ENCODE results near the gene MZB1. TPM values are rescaled to one million over a fixed set of nuclear protein-coding genes. Genes with fewer than 3 reads are reported as not detected.

The MZB1 gene
- polyA plus RNA-seq, 2 of the 4 experiments (the other 2 are of a cell fraction) = 0.09 TPM; not detected in 1

GRCh38 chr5:139341689-139342422, 47.9 kb downstream of the MZB1 start, which contains the start of gene PAIP2:
Gene PAIP2, plus strand, starts transcription at chr5:139341854. Its CDS starts 21,931 bp downstream, at chr5:139363785.
- Histone ChIP-seq H3K4me3 (peak within 1 kb of the TSS; percentile 81), H3K27ac (peak within 1 kb of the TSS; percentile 90 to 91), H3K4me2 (peak within 1 kb of the TSS; percentile 94), H3K4me1 (peaks cover 19% of the 10 kb centered on the region; the same call in 2 of the 3 replicates), H3K9me3 (no peaks in the 10 kb centered on the region)
- peak; percentile 87 to 89 for ATAC-seq
- DNase-seq (ENCODE audit: low read depth in 1 of 2, low spot score in 1 of 2) = peak; percentile 88 to 98
- 3% methylated on average over 55 of the region's 66 CpGs for WGBS (ENCODE audit: missing lambda C conversion rate)
- ChIA-PET POLR2A (interaction anchor here (0.7 to 2.7 kb wide), 12 partner anchors 10 to 68 kb away, joined by 3 to 38 read pairs (median 4); partner anchors contain the start of gene MATR3), CTCF (interaction anchor here (0.6 to 2.7 kb wide), 21 partner anchors 9 to 523 kb away, joined by 3 to 17 read pairs (median 4); no protein-coding TSS in a partner anchor)
- peak; percentile 43 for FAIRE-seq
- TF ChIP-seq NFE2L2 (conservative IDR thresholded peaks at IDR 0.05; ENCODE audit: low read length) = no peak
- TF ChIP-seq MAX (IDR thresholded peaks at IDR 0.05) = peak; percentile 93
- TF ChIP-seq MYC (IDR thresholded peaks at IDR 0.05; ENCODE audit: borderline replicate concordance, low read length) = peak; percentile 87; the same call in 1 of the 2 replicates
- no peak for TF ChIP-seq HOXA7 (CRISPR knock-in tag; IDR thresholded peaks at IDR 0.05)
- TF ChIP-seq RAD21 (conservative IDR thresholded peaks at IDR 0.05 in 1 of 2, IDR thresholded peaks at IDR 0.05 in 1 of 2) = peak; percentile 45 to 58
- TF ChIP-seq EHMT2 (IDR thresholded peaks at IDR 0.05; ENCODE audit: low read depth) = no peak
- TF ChIP-seq MAZ (IDR thresholded peaks at IDR 0.05; ENCODE audit: borderline replicate concordance, low read depth, low read length) = 0 out of 2 replicates have a peak, but pooled peaks have one; percentile 34
- peak; percentile 63 to 83; a peak in 3 of 5 replicates for TF ChIP-seq JUN (IDR thresholded peaks at IDR 0.05)
- no peak; the same call in none of the 2 replicates for TF ChIP-seq GATA3 (IDR thresholded peaks at IDR 0.05; ENCODE audit: borderline replicate concordance)
- no peak for TF ChIP-seq HDAC2 (IDR thresholded peaks at IDR 0.05)
- peak; percentile 78 for TF ChIP-seq POLR2A (IDR thresholded peaks at IDR 0.05; ENCODE audit: low read length)
- no peak for TF ChIP-seq POLR2AphosphoS2 (conservative IDR thresholded peaks at IDR 0.05; ENCODE audit: low read length)
- TF ChIP-seq KDM1A (IDR thresholded peaks at IDR 0.05; ENCODE audit: low read depth) = no peak
- TF ChIP-seq TFCP2L1 (CRISPR knock-in tag; IDR thresholded peaks at IDR 0.05) = peak; percentile 44; the same call in 1 of the 2 replicates
- peak; percentile 80; the same call in 1 of the 2 replicates for TF ChIP-seq RARB (CRISPR knock-in tag; IDR thresholded peaks at IDR 0.05)
- TF ChIP-seq USF2 (IDR thresholded peaks at IDR 0.05) = peak; percentile 79
- TF ChIP-seq ZC3H11A (IDR thresholded peaks at IDR 0.05) = no peak
- TF ChIP-seq E2F6 (IDR thresholded peaks at IDR 0.05; ENCODE audit: borderline replicate concordance, low read depth) = peak; percentile 67; the same call in 1 of the 2 replicates
- TF ChIP-seq SMC3 (IDR thresholded peaks at IDR 0.05) = peak; percentile 66
- no peak for TF ChIP-seq FOSL2 (IDR thresholded peaks at IDR 0.05)
- TF ChIP-seq FOSL2 (CRISPR knock-in tag; IDR thresholded peaks at IDR 0.05) = no peak
- no peak for TF ChIP-seq RCOR1 (IDR thresholded peaks at IDR 0.05; ENCODE audit: low read depth, low read length)
- TF ChIP-seq HES2 (IDR thresholded peaks at IDR 0.05) = no peak
- TF ChIP-seq RNF2 (IDR thresholded peaks at IDR 0.05; ENCODE audit: borderline replicate concordance, low read depth) = no peak
- TF ChIP-seq HEYL (CRISPR knock-in tag; IDR thresholded peaks at IDR 0.05) = no peak
- TF ChIP-seq PHF8 (IDR thresholded peaks at IDR 0.05; ENCODE audit: borderline replicate concordance, low read depth) = peak; percentile 89
- TF ChIP-seq CTCF (IDR thresholded peaks at IDR 0.05) = peak; percentile 61
- TF ChIP-seq CBX2 (IDR thresholded peaks at IDR 0.05; ENCODE audit: borderline replicate concordance, low read depth) = no peak
- no peak for TF ChIP-seq JUNB (IDR thresholded peaks at IDR 0.05)
- TF ChIP-seq RFX5 (IDR thresholded peaks at IDR 0.05) = 0 out of 2 replicates have a peak, but pooled peaks have one; percentile 27
- TF ChIP-seq FOXS1 (CRISPR knock-in tag; IDR thresholded peaks at IDR 0.05) = no peak
- TF ChIP-seq CHD2 (IDR thresholded peaks at IDR 0.05; ENCODE audit: low read length, partially characterized antibody) = peak; percentile 29
- TF ChIP-seq CHD4 (IDR thresholded peaks at IDR 0.05; ENCODE audit: borderline replicate concordance) = no peak
- TF ChIP-seq ZSCAN20 (CRISPR knock-in tag; IDR thresholded peaks at IDR 0.05) = no peak
